HG02885 (cell line): Measurements from ENCODE around the gene PGLYRP2.
"Not testable (repeated sequence)": the region's sequence is repeated elsewhere in the genome, so short reads cannot be mapped to it uniquely, and the experiment has no call there.

Source experiments
- ATAC-seq: cut with Tn5 transposase; IDR thresholded peaks from one replicate; pipeline ENCODE4 v1.9.1; 2021; ENCODE audit warnings: mild to moderate bottlenecking; ENCODE audit not compliant: unreplicated experiment, poor library complexity

Gene PGLYRP2

DNA sequence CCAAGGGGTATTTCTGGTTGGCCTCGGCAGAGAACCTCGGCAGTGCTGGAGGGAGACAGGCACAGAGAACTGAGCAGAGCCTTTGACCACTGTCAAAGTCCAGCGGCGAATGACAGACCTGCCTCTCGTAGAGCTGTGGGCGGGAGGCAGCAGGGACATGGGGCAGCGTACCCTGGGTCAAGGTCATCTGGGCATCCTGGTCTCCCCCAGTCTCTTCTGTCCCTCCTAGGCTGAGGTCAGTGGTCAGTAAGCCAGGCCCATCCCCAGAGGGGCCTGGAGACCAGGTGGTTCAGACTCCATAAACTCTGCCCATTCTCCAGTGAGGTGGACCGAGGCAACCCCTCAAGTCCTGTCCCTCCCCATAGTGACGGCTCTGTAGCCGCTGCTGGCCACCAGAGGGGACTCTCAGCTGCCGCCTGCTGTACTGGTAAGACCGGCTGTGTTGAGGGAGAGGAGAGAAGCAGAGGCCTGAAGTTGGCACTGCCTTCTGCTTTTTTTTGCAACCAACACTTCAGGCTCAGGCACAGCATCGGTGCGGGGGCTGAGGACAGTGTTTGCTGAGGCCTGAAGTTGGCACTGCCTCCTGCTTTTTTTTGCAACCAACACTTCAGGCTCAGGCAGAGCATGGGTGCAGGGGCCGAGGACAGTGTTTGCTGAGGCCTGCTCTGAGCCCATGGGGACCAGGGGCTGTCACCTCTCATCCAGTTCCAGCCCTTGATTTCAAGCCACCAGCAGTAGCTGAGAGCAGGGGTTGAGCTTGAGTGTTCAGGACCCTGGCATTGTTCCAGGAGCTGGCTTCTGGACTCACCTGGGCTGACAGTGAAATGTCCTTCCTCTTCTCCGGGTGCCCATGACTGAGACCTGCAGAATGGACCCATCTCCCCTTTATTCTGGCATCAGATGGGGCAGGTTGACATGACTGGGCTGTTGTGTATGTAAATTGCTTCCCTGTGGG, at the start of gene PGLYRP2:
PGLYRP2 (minus strand) TSS at position 111 of the 955 bp plus-strand sequence. CDS start 130 bp downstream, outside the sequence.
- no peak for ATAC-seq

DNA sequence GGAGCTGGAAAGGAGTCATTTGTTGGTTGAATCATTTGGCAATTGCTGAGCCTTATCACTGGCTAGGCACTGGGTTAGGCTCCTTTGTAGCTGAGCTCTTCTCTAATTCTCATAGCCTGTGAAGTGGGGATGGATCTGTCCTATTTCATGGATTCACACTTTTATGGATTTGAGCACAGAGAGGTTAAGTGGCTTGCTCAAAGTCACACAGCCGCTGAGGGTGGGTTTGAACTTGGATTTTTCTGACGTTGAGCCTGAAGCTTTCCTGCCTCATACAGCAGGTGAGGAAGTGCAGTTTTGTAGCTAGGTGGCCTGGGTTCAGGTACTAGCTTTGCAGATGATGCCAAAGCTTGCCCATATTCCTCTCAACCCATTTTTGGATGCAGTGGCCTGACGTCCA, 48.4 kb upstream of the PGLYRP2 start:
- no peak for ATAC-seq

- ATAC-seq: no peak
Measured at GRCh38 chr19:15526408-15526807, 47.1 kb upstream of the PGLYRP2 start.

DNA sequence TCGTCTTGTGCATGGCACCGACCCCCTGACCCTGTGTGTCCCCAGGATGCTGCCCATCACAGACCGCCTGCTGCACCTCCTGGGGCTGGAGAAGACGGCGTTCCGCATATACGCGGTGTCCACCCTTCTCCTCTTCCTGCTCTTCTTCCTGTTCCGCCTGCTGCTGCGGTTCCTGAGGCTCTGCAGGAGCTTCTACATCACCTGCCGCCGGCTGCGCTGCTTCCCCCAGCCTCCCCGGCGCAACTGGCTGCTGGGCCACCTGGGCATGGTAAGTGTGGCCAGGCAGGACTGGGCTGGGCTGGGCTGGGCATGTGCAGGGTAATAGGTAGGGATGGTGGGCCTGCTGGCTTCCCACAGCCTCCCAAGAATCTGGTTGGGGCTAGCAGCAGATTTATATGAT, 46.0 kb upstream of the PGLYRP2 start:
- ATAC-seq: no peak

- no peak for ATAC-seq
Measured at GRCh38 chr19:15524781-15525180, 45.5 kb upstream of the PGLYRP2 start.

- no peak for ATAC-seq
Measured at GRCh38 chr19:15519433-15519976, 40.2 kb upstream of the PGLYRP2 start.

DNA sequence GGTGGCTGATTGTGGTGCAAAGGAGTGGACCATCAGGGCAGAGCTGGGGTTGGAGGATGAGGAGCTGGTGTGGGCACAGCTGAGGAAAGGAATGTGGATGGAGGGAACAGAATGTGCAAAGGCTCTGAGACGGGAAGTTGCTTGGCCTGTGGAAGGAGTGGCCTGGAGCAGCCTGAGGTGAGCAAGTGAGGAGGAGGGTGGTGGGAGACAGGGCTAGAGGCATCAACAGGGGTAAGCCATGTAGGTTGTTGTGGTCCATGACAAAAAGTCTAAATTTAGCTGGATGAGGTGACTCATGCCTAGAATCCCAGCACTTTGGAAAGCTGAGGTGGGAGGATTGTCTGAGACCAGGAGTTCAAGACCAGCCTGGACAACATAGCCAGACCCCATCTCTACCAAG, 38.5 kb upstream of the PGLYRP2 start:
- no peak for ATAC-seq

GRCh38 chr19:15516363-15516762, 37.1 kb upstream of the PGLYRP2 start:
- ATAC-seq: no peak

DNA sequence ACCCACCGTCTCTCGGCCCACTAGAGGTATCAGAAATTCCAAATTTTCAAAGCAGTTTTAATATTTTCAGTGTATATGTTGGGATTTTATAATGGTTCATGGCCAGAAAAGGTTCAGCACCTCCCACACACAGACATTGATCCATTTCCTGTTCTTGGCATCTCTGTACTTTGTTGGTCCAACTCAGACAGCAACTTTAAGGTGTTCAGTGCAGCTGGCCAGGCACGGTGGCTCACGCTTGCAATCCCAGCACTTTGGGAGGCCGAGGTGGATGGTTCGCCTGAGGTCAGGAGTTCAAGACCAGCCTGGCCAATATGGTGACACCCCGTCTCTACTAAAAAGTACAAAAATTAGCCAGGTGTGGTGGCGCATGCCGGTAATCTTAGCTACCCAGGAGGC, 35.9 kb upstream of the PGLYRP2 start:
- ATAC-seq: not testable (repeated sequence)

DNA sequence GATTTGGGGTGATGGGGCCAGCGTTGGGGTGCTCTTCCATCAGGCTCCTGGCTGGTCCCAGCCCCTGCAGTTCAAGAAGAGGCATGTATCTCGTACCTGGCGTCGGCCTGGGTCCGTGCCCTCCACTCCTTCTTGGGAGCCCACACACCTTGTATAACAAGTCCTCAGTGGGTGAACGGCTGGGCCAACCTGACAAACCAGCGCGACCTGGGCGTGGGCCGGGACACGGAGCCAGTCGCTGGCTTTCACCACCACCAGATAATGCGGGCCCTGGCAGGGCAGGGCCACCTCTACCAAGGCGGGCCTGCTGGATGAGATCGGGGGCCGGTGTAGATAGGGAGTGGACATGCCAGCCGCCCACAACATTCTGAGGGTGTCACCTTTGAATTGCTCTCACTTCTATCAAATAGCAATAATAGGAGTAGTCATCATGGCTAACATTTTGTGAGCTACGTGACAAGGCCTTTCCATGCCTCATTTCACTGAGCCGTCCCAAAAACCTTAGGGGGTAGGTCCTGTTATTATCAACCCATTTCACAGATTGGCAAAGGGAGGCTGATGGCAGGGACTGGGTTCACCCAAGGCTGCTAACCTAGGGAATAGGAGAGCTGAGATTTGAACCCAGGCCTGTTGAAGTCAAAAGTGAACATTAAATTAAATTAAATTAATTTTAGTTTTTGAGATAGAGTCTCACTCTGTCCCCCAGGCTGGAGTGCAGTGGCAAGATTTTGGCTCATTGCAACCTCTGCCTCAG, 32.5 kb upstream of the PGLYRP2 start:
- no peak for ATAC-seq

GRCh38 chr19:15508035-15508710, 28.9 kb upstream of the PGLYRP2 start, which contains the start of gene CYP4F22:
Gene CYP4F22, plus strand, starts transcription at chr19:15508525. Its CDS starts 16,812 bp downstream, at chr19:15525337.
- no peak for ATAC-seq

GRCh38 chr19:15507068-15508034, 28.1 kb upstream of the PGLYRP2 start:
- no peak for ATAC-seq

DNA sequence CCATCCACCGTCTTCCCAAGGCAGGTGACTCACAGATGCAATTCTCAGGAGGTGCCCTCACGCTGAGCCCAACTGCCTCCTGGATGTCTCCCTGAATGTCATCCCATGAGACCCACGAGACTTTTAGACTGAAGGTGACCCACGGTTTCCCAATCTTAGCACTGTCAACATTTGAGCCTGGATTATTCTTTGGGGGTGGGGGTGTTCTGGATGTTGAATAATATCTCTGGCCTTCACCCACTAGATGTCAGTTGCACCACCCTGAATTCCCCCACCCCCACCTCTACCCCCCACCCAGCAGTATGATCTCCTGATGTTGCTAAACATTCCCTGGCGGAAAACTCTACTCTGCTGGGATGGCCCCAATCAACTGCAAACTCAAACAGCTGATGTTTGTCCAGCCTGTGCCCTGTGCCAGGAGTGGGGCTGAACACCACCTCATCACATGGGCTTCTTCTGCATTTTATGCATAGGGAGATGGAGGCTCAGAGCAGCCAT, 26.8 kb upstream of the PGLYRP2 start:
- no peak for ATAC-seq

DNA sequence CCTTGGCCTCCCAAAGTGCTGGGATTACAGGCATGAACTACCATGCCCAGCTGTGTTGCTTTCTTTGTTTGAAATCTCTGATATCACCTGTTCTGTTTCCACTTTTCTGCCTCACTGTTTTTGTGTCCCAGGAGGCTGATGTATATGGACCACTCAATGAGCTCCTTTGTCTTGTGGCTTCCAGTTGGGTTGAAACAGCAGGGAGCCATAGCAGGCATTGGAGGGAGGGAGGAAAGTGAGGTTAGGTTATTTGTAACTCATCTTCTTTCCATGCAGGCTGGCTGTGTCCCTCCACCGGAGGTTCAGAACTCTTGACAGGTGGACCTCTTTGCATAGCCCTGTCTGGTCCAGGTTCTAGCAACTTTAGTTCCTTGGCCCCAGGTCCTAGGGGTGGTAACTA, 23.0 kb upstream of the PGLYRP2 start:
- no peak for ATAC-seq

DNA sequence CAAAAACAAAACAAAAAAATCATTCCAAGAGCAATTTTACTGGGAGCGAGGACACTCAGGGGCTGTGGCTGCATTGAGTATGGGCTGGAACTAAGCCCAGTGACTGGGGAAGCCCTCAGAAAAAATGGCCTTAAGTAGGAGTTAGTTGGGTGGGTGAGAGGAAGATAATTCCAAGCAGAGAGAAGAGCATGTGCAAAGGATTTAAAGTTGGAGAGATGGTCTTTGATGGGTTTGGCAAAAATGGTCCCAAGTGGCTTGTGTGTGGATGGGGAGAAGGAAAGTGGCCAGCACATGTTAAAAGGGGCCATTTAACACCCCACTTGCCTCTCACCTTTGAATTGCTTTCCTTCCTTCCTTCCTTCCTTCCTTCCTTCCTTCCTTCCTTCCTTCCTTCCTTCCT, 22.3 kb upstream of the PGLYRP2 start:
- ATAC-seq: no peak

DNA sequence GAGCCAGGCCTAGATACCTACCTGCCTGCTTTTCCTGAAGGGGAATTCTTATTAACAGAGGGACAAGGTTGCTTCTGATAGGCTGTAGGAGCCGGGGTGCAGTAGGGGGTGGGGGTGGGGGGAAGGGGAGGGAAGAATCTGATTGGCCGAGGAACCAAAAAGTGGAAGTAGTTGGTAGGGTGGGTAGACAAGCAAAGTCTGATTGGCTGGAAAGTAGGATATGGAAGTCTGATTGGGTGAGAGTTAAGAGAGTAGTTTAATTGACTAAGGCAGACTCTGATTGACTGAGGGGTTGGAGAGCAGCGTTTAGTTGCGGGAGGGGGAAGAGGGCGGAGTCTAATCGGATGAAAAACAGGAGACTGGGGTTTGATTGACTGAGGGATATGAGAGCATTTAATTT, 19.6 kb upstream of the PGLYRP2 start:
- no peak for ATAC-seq

GRCh38 chr19:15498156-15498858, 19.0 kb upstream of the PGLYRP2 start:
- no peak for ATAC-seq

GRCh38 chr19:15495151-15495550, 15.8 kb upstream of the PGLYRP2 start:
- ATAC-seq: no peak
